ENCODE data around the gene ST3GAL4. TPM values are rescaled to one million over a fixed set of nuclear protein-coding genes. Genes with fewer than 3 reads are reported as not detected.
"Not testable (repeated sequence)": the region's sequence is repeated elsewhere in the genome, so short reads cannot be mapped to it uniquely, and the experiment has no call there.

The ST3GAL4 gene
- total RNA-seq, 6 experiments from 2014 or later = 25.9 to 34.6 (median 30.0) TPM

- no peak overlapping the region for H3K4me3 Mint-ChIP-seq
- no peak overlapping the region for H3K27ac Mint-ChIP-seq
- no peaks in the 10 kb centered on the region for H3K36me3 Mint-ChIP-seq (ENCODE audit: low read depth)
- H3K27me3 Mint-ChIP-seq (ENCODE audit: insufficient read depth) = no peaks in the 10 kb centered on the region
- no peaks in the 10 kb centered on the region for H3K9me3 Mint-ChIP-seq
- no peak for DNase-seq
- H3K4me1 Mint-ChIP-seq (ENCODE audit: low read depth) = peaks cover 19% of the 10 kb centered on the region
- no peak for TF ChIP-seq CTCF (IDR thresholded peaks at IDR 0.05)
These were observed 14.5 kb downstream of the ST3GAL4 start for GRCh38 chr11:126370016-126370415.

GRCh38 chr11:126371595-126371994 is 16.1 kb downstream of the ST3GAL4 start:
- no peak overlapping the region for H3K4me3 Mint-ChIP-seq
- H3K4me1 Mint-ChIP-seq (ENCODE audit: low read depth) = peaks cover 34% of the 10 kb centered on the region
- no peak for TF ChIP-seq CTCF (IDR thresholded peaks at IDR 0.05)
- H3K27me3 Mint-ChIP-seq (ENCODE audit: insufficient read depth) = no peaks in the 10 kb centered on the region
- no peak for DNase-seq
- no peaks in the 10 kb centered on the region for H3K36me3 Mint-ChIP-seq (ENCODE audit: low read depth)
- H3K27ac Mint-ChIP-seq = no peak overlapping the region
- H3K9me3 Mint-ChIP-seq = no peaks in the 10 kb centered on the region

GRCh38 chr11:126373389-126374066 is 18.0 kb downstream of the ST3GAL4 start:
- peak overlapping the region; percentile 48; the same call in 1 of the 2 replicates for H3K27ac Mint-ChIP-seq
- DNase-seq = not testable (repeated sequence)

GRCh38 chr11:126374562-126375300 is 19.2 kb downstream of the ST3GAL4 start:
- H3K9me3 Mint-ChIP-seq; H3K4me3 Mint-ChIP-seq; H3K36me3 Mint-ChIP-seq (ENCODE audit: low read depth); DNase-seq; H3K27ac Mint-ChIP-seq; H3K27me3 Mint-ChIP-seq (ENCODE audit: insufficient read depth): not testable (repeated sequence)
- H3K4me1 Mint-ChIP-seq (ENCODE audit: low read depth) = peaks cover 34% of the 10 kb centered on the region

More at GRCh38 chr11:126373389-126374066, 18.0 kb downstream of the ST3GAL4 start:
- not testable (repeated sequence) for H3K27me3 Mint-ChIP-seq (ENCODE audit: insufficient read depth); H3K9me3 Mint-ChIP-seq; H3K36me3 Mint-ChIP-seq (ENCODE audit: low read depth)
- peak overlapping the region; percentile 51 for H3K4me3 Mint-ChIP-seq
- peaks cover 34% of the 10 kb centered on the region for H3K4me1 Mint-ChIP-seq (ENCODE audit: low read depth)

GRCh38 chr11:126375726-126376125 is 20.2 kb downstream of the ST3GAL4 start:
- Mint-ChIP-seq H3K9me3 (no peaks in the 10 kb centered on the region), H3K27ac (no peak overlapping the region), H3K4me1 (ENCODE audit: low read depth) (peaks cover 34% of the 10 kb centered on the region), H3K27me3 (ENCODE audit: insufficient read depth) (no peaks in the 10 kb centered on the region), H3K4me3 (no peak overlapping the region), H3K36me3 (ENCODE audit: low read depth) (no peaks in the 10 kb centered on the region)
- TF ChIP-seq CTCF (IDR thresholded peaks at IDR 0.05) = no peak
- peak; percentile 20 for DNase-seq

- Mint-ChIP-seq H3K4me1 (ENCODE audit: low read depth) (peaks cover 22% of the 10 kb centered on the region), H3K27me3 (ENCODE audit: insufficient read depth) (no peaks in the 10 kb centered on the region), H3K4me3 (no peak overlapping the region), H3K27ac (no peak overlapping the region), H3K36me3 (ENCODE audit: low read depth) (no peaks in the 10 kb centered on the region), H3K9me3 (no peaks in the 10 kb centered on the region)
- no peak for TF ChIP-seq CTCF (IDR thresholded peaks at IDR 0.05)
- no peak for DNase-seq
These were observed 23.3 kb downstream of the ST3GAL4 start for GRCh38 chr11:126378763-126379162.

Measured in HFFc6 (cell line).